IMR-90 (cell line): ENCODE results near the gene ACAD10. TPM values are rescaled to one million over a fixed set of nuclear protein-coding genes. Genes with fewer than 3 reads are reported as not detected.

Experiments used
- ATAC-seq: fragments of 200-7000 bp; cut with Tn5 transposase; 2 replicates; pipeline ENCODE4 v1.9.1; 2020; ENCODE audit warnings: low read depth, mild to moderate bottlenecking, moderate library complexity
- BruUV-seq: library from RNA; stranded (reverse); fragments of 400-500 nt; replicated peaks from 2 replicates; lab custom pipeline; 2021; lab: Mats Ljungman, UMichigan
- CTCF ChIA-PET: fragments of 300-600 bp; formaldehyde crosslinking; extraction: SDS; loops from one replicate; lab custom pipeline; 2021; ENCODE audit warnings: antibody characterized with exemption; lab: Yijun Ruan, JAX
- POLR2A ChIA-PET: fragments of 300-600 bp; sonication (Branson Sonifier 250); formaldehyde crosslinking; loops from one replicate; lab custom pipeline; 2022; ENCODE audit warnings: antibody characterized with exemption; ENCODE audit not compliant: unreplicated experiment; lab: Charles Lee
- DNase-seq: peaks from one replicate; pipeline ENCODE4 v3.0.0; 2013
- H2AFZ ChIP-seq: replicated peaks from 2 replicates; pipeline ENCODE3; 2013; ENCODE audit warnings: low read length, mild to moderate bottlenecking; ENCODE audit not compliant: poor library complexity
- H2AK5ac ChIP-seq: 2 replicates; pipeline ENCODE4 v1.6.1; 2013; ENCODE audit warnings: low read depth, low read length, inconsistent platforms
- H2AK9ac ChIP-seq: replicated peaks from 2 replicates; pipeline ENCODE3; 2013; ENCODE audit warnings: mild to moderate bottlenecking, low read depth, low read length, moderate library complexity; ENCODE audit not compliant: poor library complexity
- H2BK120ac ChIP-seq: 2 replicates; pipeline ENCODE4 v1.6.1; 2013; ENCODE audit warnings: low read depth, low read length, inconsistent platforms
- H2BK15ac ChIP-seq: 3 replicates; pipeline ENCODE4 v1.6.1; 2013; ENCODE audit warnings: low read depth, low read length, inconsistent platforms
- H2BK20ac ChIP-seq: 2 replicates; pipeline ENCODE4 v1.6.1; 2013; ENCODE audit warnings: low read depth, mild to moderate bottlenecking, inconsistent platforms, low read length, moderate library complexity
- H2BK5ac ChIP-seq: 2 replicates; pipeline ENCODE4 v1.6.1; 2013; ENCODE audit warnings: mild to moderate bottlenecking, low read depth, low read length, inconsistent platforms; ENCODE audit not compliant: poor library complexity, severe bottlenecking
- H3K14ac ChIP-seq: replicated peaks from 2 replicates; pipeline ENCODE4 v1.6.1; 2013; ENCODE audit warnings: low read depth, low read length, inconsistent platforms
- H3K18ac ChIP-seq: 2 replicates; pipeline ENCODE4 v1.6.1; 2013; ENCODE audit warnings: low read depth, low read length, control low read depth
- H3K23ac ChIP-seq: 2 replicates; pipeline ENCODE4 v1.6.1; 2013; ENCODE audit warnings: low read depth, low read length, inconsistent platforms
- H3K27ac ChIP-seq: 2 replicates; pipeline ENCODE4 v1.5.1; 2013; ENCODE audit warnings: mild to moderate bottlenecking, control low read depth, low read length; ENCODE audit not compliant: insufficient read depth
- H3K27me3 ChIP-seq: 2 replicates; pipeline ENCODE4 v1.6.1; 2013; ENCODE audit warnings: low read length; ENCODE audit not compliant: control insufficient read depth, insufficient read depth
- H3K36me3 ChIP-seq: 2 replicates; pipeline ENCODE4 v1.6.1; 2013; ENCODE audit warnings: low read length, mixed read lengths; ENCODE audit not compliant: control insufficient read depth, insufficient read depth
- H3K4ac ChIP-seq: 2 replicates; pipeline ENCODE4 v1.6.1; 2013; ENCODE audit warnings: low read depth, low read length, inconsistent platforms
- H3K4me1 ChIP-seq: 2 replicates; pipeline ENCODE4 v1.6.1; 2013; ENCODE audit warnings: low read length, mixed read lengths; ENCODE audit not compliant: control insufficient read depth, insufficient read depth
- H3K4me2 ChIP-seq: 2 replicates; pipeline ENCODE4 v1.6.1; 2013; ENCODE audit warnings: low read depth, mild to moderate bottlenecking, control low read depth, low read length, moderate library complexity
- H3K4me3 ChIP-seq: 2 replicates; pipeline ENCODE4 v1.5.1; 2013; ENCODE audit warnings: low read depth, mild to moderate bottlenecking, control low read depth, low read length, moderate library complexity; ENCODE audit not compliant: insufficient read depth
- H3K56ac ChIP-seq: 2 replicates; pipeline ENCODE4 v1.6.1; 2013; ENCODE audit warnings: low read length, inconsistent platforms; ENCODE audit not compliant: insufficient read depth; ENCODE audit errors: extremely low read depth
- H3K79me1 ChIP-seq, 2 experiments: 2 replicates each; pipeline ENCODE4 v1.6.1; 2013; ENCODE audit warnings: low read length in 2 of 2, inconsistent platforms in 1 of 2, low read depth in 1 of 2
- H3K9ac ChIP-seq: 2 replicates; pipeline ENCODE4 v1.6.1; 2013; ENCODE audit warnings: low read depth, low read length, control low read depth
- H3K9me1 ChIP-seq: 2 replicates; pipeline ENCODE4 v1.6.1; 2013; ENCODE audit warnings: low read length, inconsistent platforms; ENCODE audit not compliant: insufficient read depth
- H3K9me3 ChIP-seq: 2 replicates; pipeline ENCODE4 v1.6.1; 2013; ENCODE audit warnings: low read length; ENCODE audit not compliant: control insufficient read depth, insufficient read depth
- H4K20me1 ChIP-seq: 2 replicates; pipeline ENCODE4 v1.6.1; 2013; ENCODE audit warnings: low read length, inconsistent platforms; ENCODE audit not compliant: insufficient read depth
- H4K5ac ChIP-seq: 2 replicates; pipeline ENCODE4 v1.6.1; 2013; ENCODE audit warnings: mild to moderate bottlenecking, low read depth, low read length, control low read depth
- H4K8ac ChIP-seq, 2 experiments: 2 replicates each; pipeline ENCODE4 v1.6.1; 2013; ENCODE audit warnings: low read depth in 2 of 2, low read length in 2 of 2, control low read depth in 1 of 2, inconsistent platforms in 1 of 2
- H4K91ac ChIP-seq: 2 replicates; pipeline ENCODE4 v1.6.1; 2013; ENCODE audit warnings: low read depth, low read length, inconsistent platforms; ENCODE audit not compliant: insufficient read depth
- BHLHE40 ChIP-seq: fragments of 150-350 bp; IDR thresholded peaks from 2 replicates; pipeline ENCODE4 v1.6.1; 2016; ENCODE audit warnings: mild to moderate bottlenecking, low read depth, low read length
- CEBPB ChIP-seq: IDR thresholded peaks from 2 replicates; pipeline ENCODE4 v1.6.1; 2012; ENCODE audit warnings: low read depth, low read length, improper control_type of control experiment
- CHD1 ChIP-seq: IDR thresholded peaks from 2 replicates; pipeline ENCODE4 v1.6.1; 2012; ENCODE audit warnings: low read depth, low read length, improper control_type of control experiment
- FOS ChIP-seq: fragments of 150-350 bp; IDR thresholded peaks from 2 replicates; pipeline ENCODE4 v1.6.1; 2016; ENCODE audit warnings: low read depth, low read length
- MAFK ChIP-seq: IDR thresholded peaks from 2 replicates; pipeline ENCODE4 v1.6.1; 2012; ENCODE audit warnings: low read depth, low read length, improper control_type of control experiment
- MAZ ChIP-seq: IDR thresholded peaks from 2 replicates; pipeline ENCODE4 v1.6.1; 2012; ENCODE audit warnings: low read depth, mild to moderate bottlenecking, low read length, improper control_type of control experiment, moderate library complexity, borderline replicate concordance
- MXI1 ChIP-seq: IDR thresholded peaks from 2 replicates; pipeline ENCODE4 v1.6.1; 2012; ENCODE audit warnings: low read depth, mild to moderate bottlenecking, low read length, moderate library complexity, borderline replicate concordance
- NFE2L2 ChIP-seq: fragments of 150-350 bp; IDR thresholded peaks from 2 replicates; pipeline ENCODE4 v1.6.1; 2016; ENCODE audit warnings: low read depth, mild to moderate bottlenecking, low read length
- POLR2A ChIP-seq: IDR thresholded peaks from 2 replicates; pipeline ENCODE4 v1.6.1; 2012; ENCODE audit warnings: mild to moderate bottlenecking, low read depth, low read length
- RAD21 ChIP-seq: IDR thresholded peaks from 2 replicates; pipeline ENCODE4 v1.6.1; 2012; ENCODE audit warnings: low read length, improper control_type of control experiment
- RCOR1 ChIP-seq: IDR thresholded peaks from 2 replicates; pipeline ENCODE4 v1.6.1; 2012; ENCODE audit warnings: mild to moderate bottlenecking, low read length, improper control_type of control experiment; ENCODE audit not compliant: insufficient replicate concordance
- RFX5 ChIP-seq: IDR thresholded peaks from 2 replicates; pipeline ENCODE4 v1.8.0; 2012; ENCODE audit warnings: low read depth, mild to moderate bottlenecking, low read length, moderate library complexity
- SMC3 ChIP-seq: fragments of 150-350 bp; IDR thresholded peaks from 2 replicates; pipeline ENCODE4 v1.6.1; 2016; ENCODE audit warnings: low read depth, mild to moderate bottlenecking, antibody characterized with exemption, low read length, moderate library complexity
- WGBS, 2 experiments: methylation state at CpG; one replicate each; pipeline versions ENCODE4 v1.1.5 to v1.1.7; 2013; ENCODE audit warnings: missing lambda C conversion rate in 2 of 2; ENCODE audit not compliant: insufficient read length in 1 of 2; ENCODE audit errors: extremely low coverage in 2 of 2; 5-methylcytosine and 5-hydroxymethylcytosine counted together
- dilution Hi-C: fragments of 300-500 bp; cut with HindIII; formaldehyde crosslinking; loops from one replicate; pipeline ENCODE4 v1.14.3; 2018; ENCODE audit warnings: low sequenced_read_pairs; ENCODE audit not compliant: unreplicated experiment
- in situ Hi-C: fragments of 300-500 bp; cut with MboI; formaldehyde crosslinking; loops from 3 replicates; pipeline ENCODE4 v1.14.3; 2019; ENCODE audit warnings: low sequenced_read_pairs, inconsistent platforms, mixed read lengths
- intact Hi-C: fragments of 100-400 bp; cut with micrococcal nuclease; formaldehyde crosslinking; loops from 2 replicates; pipeline ENCODE4 v1.10.0; 2022
- polyA plus RNA-seq, 3 experiments: library from polyadenylated mRNA; depleted of rRNA; stranded (reverse); fragments of >200 nt; gene quantifications; 2 replicates each; pipeline ENCODE4 v1.2.3, GENCODE V29; 2012; ENCODE audit warnings: low replicate concordance in 1 of 3
- total RNA-seq: library from RNA; depleted of rRNA; stranded (reverse); fragments of >200 nt; gene quantifications from 2 replicates; pipeline ENCODE4 v1.2.3, GENCODE V29; 2012
- TF ChIP-seq, protein P1 (sequence below): conservative IDR thresholded peaks from 2 replicates; pipeline ENCODE4 v1.5.1; 2012; ENCODE audit warnings: mild to moderate bottlenecking, low read depth, low read length, improper control_type of control experiment
- TF ChIP-seq, protein P2 (sequence below): fragments of 150-350 bp; IDR thresholded peaks from 2 replicates; pipeline ENCODE4 v1.6.1; 2016; ENCODE audit warnings: low read depth, mild to moderate bottlenecking, low read length, moderate library complexity, borderline replicate concordance
- TF ChIP-seq, protein P3 (sequence below): fragments of 150-350 bp; IDR thresholded peaks from 2 replicates; pipeline ENCODE4 v1.6.1; 2017; ENCODE audit warnings: mild to moderate bottlenecking, antibody characterized with exemption, low read length, low read depth

Gene ACAD10
- total and polyA plus RNA-seq, 2 of the 4 experiments (the other 2 are of a cell fraction), result 12.4 to 21.0 TPM

DNA sequence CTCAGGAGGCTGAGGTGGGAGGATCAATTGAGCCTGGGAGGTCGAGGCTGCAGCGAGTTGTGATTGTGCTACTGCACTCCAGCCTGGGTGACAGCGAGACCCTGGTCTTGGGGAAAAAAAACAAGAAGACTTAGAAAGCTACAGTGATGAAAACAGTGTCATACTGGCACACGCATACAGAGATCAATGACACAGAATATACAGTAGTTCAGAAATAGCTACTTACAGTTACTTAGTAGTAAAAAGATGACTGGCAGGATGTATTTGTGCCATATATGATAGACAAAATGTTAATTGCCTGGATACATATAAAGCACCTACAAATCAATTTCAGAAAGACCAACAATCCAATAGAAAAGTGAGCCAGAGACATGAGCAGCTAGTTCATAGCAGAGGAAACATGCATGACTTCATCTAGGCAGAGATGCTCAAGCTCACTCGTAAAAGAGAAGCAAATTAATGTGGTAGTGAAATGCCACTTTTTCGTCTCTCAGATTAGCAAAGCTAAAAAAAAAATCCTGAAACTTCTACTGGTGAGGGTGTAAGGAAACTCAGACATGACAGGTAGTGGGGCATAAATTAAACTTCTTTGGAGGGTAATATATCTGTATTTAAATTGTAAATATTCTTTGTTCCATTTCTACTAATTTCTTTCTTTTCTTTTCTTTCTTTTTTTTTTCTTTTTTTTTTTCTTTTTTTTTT lies 78.4 kb downstream of the ACAD10 start:
- peaks cover 16% of the 10 kb centered on the region for H4K20me1 ChIP-seq
- no peaks in the 10 kb centered on the region for H3K9me3 ChIP-seq
- CTCF ChIA-PET, result interaction anchor here (0.6 kb wide), 1 partner anchor 87 kb away, joined by 6 read pairs; no protein-coding TSS in a partner anchor
- no peak overlapping the region for H3K56ac ChIP-seq
- no peak for TF ChIP-seq MAZ
- no peak for TF ChIP-seq SMC3
- no peak for TF ChIP-seq RCOR1
- no peak for TF ChIP-seq FOS
- TF ChIP-seq CHD1, result no peak
- no peak for TF ChIP-seq MAFK
- no peak for TF ChIP-seq POLR2A
- TF ChIP-seq, protein P1, sequence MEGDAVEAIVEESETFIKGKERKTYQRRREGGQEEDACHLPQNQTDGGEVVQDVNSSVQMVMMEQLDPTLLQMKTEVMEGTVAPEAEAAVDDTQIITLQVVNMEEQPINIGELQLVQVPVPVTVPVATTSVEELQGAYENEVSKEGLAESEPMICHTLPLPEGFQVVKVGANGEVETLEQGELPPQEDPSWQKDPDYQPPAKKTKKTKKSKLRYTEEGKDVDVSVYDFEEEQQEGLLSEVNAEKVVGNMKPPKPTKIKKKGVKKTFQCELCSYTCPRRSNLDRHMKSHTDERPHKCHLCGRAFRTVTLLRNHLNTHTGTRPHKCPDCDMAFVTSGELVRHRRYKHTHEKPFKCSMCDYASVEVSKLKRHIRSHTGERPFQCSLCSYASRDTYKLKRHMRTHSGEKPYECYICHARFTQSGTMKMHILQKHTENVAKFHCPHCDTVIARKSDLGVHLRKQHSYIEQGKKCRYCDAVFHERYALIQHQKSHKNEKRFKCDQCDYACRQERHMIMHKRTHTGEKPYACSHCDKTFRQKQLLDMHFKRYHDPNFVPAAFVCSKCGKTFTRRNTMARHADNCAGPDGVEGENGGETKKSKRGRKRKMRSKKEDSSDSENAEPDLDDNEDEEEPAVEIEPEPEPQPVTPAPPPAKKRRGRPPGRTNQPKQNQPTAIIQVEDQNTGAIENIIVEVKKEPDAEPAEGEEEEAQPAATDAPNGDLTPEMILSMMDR, result no peak
- TF ChIP-seq, protein P2, sequence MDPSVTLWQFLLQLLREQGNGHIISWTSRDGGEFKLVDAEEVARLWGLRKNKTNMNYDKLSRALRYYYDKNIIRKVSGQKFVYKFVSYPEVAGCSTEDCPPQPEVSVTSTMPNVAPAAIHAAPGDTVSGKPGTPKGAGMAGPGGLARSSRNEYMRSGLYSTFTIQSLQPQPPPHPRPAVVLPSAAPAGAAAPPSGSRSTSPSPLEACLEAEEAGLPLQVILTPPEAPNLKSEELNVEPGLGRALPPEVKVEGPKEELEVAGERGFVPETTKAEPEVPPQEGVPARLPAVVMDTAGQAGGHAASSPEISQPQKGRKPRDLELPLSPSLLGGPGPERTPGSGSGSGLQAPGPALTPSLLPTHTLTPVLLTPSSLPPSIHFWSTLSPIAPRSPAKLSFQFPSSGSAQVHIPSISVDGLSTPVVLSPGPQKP, result no peak
- no peak for TF ChIP-seq RFX5
- TF ChIP-seq CEBPB, result no peak
- TF ChIP-seq BHLHE40, result no peak
- TF ChIP-seq RAD21, result no peak
- TF ChIP-seq, protein P3, sequence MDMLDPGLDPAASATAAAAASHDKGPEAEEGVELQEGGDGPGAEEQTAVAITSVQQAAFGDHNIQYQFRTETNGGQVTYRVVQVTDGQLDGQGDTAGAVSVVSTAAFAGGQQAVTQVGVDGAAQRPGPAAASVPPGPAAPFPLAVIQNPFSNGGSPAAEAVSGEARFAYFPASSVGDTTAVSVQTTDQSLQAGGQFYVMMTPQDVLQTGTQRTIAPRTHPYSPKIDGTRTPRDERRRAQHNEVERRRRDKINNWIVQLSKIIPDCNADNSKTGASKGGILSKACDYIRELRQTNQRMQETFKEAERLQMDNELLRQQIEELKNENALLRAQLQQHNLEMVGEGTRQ, result no peak
- TF ChIP-seq NFE2L2, result no peak
- no peak for TF ChIP-seq MXI1
- H2BK5ac ChIP-seq, result no peak overlapping the region
- peaks cover 12 to 29% of the 10 kb centered on the region in 2 experiments; a peak in 2 of 4 replicates for H3K79me1 ChIP-seq
- no peak overlapping the region for H3K9ac ChIP-seq
- H3K4me3 ChIP-seq, result no peak overlapping the region
- no peak overlapping the region for H2BK120ac ChIP-seq
- no peaks in the 10 kb centered on the region for H3K27me3 ChIP-seq
- H2BK20ac ChIP-seq, result no peak overlapping the region
- DNase-seq (no peak), ATAC-seq (no peak)
- in situ Hi-C loops, result no loop called here
- H2AK5ac ChIP-seq, result no peak overlapping the region
- WGBS, 2 experiments, result no CpG with 5 or more reads among the region's 6 CpGs
- no peak overlapping the region for H3K14ac ChIP-seq
- no peak overlapping the region for H4K8ac ChIP-seq
- H3K4me2 ChIP-seq, result no peak overlapping the region
- no peak overlapping the region for H4K91ac ChIP-seq
- no TSS peak for BruUV-seq
- peaks cover 5% of the 10 kb centered on the region for H3K4me1 ChIP-seq
- dilution Hi-C loops, result no loop called here
- H2AK9ac ChIP-seq, result no peak overlapping the region
- H2BK15ac ChIP-seq, result no peak overlapping the region
- H3K27ac ChIP-seq, result no peak overlapping the region
- H3K9me1 ChIP-seq, result peaks cover 6% of the 10 kb centered on the region
- POLR2A ChIA-PET, result no interaction called here
- H4K5ac ChIP-seq, result no peak overlapping the region
- H3K18ac ChIP-seq, result no peak overlapping the region
- H3K23ac ChIP-seq, result no peak overlapping the region
- no peaks in the 10 kb centered on the region for H3K36me3 ChIP-seq
- intact Hi-C loops, result no loop called here
- H2AFZ ChIP-seq, result no peak overlapping the region
- H3K4ac ChIP-seq, result no peak overlapping the region
